HG02885 (cell line): ENCODE results near the gene SEPHS1.
A peak's percentile ranks its signal among the peaks of the same experiment; 100 is the strongest.
"Not testable (repeated sequence)": the region's sequence is repeated elsewhere in the genome, so short reads cannot be mapped to it uniquely, and the experiment has no call there.

Experiments
- ATAC-seq: cut with Tn5 transposase; IDR thresholded peaks from one replicate; pipeline ENCODE4 v1.9.1; 2021; ENCODE audit warnings: mild to moderate bottlenecking; ENCODE audit not compliant: unreplicated experiment, poor library complexity

The SEPHS1 gene

DNA sequence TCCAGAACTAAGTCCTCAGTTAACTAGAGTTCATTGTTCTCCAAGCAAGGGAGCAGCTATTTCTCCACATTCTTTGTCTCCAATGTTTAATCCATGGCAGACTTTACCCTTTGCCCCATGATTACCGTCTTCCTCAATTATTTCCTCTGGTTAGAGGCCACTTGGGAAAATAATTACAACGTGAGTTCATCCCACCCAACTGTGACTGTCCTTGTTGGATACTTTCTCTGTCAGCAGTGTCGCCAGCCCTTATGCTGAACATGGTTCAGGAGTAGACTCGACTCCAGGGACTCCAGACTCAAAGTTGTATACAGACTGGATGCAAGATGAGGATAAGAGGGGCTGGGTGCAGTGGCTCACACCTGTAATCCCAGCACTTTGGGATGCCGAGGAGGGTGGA, 17.1 kb upstream of the SEPHS1 start:
- no peak for ATAC-seq

DNA sequence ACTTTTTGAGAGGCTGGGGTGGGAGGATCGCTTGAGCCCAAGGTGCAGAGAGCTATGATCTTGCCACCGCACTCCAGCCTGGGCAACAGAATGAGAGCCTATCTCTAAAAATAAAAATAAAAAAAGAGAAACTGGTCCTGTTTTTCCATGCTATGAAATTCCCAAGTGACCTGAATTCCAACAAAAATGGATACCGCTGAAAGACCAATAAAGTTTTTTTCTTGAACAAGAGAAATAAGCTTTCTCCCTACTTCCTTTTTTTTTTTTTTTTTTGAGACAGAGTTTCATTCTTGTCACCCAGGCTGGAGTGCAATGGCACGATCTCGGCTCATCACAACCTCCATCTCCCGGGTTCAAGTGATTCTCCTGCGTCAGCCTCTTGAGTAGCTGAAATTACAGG, 12.5 kb upstream of the SEPHS1 start:
- no peak for ATAC-seq

DNA sequence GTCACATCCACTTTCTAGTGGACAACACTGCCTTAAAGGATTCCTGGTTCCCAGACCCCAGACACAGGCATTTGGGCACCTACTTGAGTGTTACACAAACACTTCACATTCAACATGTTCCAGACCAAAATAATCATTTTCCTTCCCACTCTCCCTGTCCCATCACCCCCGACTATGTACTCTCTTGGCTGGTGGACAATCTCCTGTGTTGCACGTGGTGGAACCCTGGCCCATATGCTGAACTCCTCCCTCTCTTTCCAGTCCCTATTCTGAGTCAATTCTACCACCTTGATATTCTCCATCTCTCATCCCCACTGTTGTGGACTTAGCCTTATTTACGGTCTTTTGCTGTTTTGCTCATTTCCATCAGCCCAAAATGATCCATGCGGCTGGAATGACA, 8.3 kb upstream of the SEPHS1 start:
- ATAC-seq = no peak

DNA sequence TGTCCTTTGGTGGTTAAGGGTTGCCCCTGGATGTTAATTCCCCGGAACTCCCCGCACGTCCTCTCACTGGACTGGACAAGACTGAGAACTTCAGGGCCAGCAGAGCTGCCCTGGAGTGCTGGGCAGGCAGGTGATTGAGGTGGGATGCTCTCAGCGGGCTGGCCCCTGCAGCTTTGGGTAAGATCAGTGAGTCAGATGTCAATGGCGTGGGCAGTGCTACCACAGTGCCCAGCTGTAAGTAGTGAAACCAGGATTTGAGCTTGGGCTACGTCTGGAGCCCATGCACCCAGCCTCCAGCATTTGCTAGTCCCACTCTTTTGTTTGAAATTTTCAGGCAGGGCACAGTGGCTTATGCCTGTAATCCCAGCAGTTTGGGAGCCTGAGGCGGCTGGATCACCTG, 6.7 kb upstream of the SEPHS1 start:
- no peak for ATAC-seq

DNA sequence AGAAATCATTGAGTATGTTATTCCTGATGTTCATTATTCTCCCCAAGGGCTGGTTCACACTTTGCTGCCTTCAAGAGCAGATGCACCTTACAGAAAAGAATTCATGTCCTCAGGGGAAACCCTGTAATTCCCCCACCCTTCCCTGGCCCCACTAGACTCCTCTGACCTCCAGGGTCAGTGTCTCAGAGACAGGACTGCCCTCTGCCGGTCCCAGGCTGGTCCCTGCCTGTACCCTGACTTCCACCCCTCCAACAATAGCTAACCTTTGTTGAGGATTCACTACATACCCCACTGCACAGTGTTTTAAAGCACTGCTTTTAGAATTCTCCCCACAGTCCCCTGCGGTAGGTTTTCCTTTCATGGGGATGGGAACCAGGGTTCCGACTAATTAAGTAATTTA, 4.4 kb upstream of the SEPHS1 start:
- ATAC-seq = no peak

DNA sequence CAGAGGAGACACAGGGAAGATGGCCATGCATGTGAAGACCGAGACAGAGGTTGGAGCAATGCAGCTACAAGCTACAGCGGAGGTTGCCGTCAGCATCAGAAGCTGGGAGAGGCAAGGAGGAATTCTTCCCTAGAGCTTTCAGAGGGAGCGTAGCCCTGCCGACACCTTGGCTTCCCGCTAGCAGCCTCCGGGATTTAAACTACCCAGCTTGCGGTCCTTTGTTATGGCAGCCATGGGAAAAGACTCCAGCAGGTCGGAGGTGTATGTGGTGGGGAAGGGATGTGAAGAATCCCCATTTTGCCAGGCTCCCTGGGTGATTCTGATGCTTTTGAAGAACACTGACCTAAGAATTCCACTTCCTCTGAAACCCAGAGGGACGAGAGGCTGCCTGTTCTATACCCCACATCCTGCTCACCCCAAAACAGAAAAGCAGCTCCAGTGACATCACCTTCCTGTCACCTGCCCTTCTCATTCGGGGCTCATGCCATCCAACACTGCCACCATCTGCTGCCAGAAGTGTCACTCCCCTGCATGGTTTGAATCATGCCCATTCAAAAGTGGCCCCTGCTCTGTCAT, 3.3 kb upstream of the SEPHS1 start:
- ATAC-seq = no peak

DNA sequence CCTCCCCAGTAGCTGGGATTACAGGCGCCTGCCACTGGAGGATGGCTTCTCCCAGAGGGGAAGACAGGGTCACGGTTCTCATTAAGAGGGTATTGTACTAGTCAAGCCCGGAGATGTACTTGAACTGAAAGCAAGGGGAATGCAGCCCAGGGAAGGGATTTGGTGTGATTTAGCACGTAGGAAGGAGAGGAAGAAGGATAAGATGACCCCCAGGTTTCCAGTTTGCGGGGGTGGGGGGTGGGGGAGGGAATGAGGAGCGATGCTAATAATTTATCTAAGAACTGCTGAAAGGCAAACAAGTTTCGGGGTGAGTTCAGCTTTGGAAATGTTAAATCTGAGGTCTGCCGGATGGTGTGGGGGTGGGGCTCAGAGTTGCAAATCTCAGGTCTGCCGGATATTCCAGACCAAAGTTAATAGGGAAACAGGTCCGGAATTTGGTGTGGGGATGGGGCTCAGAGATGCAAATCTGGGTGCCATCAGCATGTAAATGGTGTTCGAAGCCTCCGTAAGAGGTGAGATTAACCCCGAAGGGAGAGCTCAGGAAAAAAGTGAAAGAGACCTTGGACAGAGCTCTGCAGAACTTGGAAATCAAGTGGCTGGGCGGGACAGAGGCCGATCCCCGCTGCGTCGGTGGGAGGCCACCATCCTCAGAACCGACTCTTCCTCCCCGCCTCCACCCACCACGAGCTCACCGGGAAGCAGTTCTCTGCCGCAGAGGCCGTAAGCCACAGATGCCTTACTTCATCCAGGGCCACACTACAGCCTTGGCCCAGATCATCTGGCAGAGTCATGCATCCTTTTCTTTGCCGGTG, 1.6 kb upstream of the SEPHS1 start:
- no peak for ATAC-seq

DNA sequence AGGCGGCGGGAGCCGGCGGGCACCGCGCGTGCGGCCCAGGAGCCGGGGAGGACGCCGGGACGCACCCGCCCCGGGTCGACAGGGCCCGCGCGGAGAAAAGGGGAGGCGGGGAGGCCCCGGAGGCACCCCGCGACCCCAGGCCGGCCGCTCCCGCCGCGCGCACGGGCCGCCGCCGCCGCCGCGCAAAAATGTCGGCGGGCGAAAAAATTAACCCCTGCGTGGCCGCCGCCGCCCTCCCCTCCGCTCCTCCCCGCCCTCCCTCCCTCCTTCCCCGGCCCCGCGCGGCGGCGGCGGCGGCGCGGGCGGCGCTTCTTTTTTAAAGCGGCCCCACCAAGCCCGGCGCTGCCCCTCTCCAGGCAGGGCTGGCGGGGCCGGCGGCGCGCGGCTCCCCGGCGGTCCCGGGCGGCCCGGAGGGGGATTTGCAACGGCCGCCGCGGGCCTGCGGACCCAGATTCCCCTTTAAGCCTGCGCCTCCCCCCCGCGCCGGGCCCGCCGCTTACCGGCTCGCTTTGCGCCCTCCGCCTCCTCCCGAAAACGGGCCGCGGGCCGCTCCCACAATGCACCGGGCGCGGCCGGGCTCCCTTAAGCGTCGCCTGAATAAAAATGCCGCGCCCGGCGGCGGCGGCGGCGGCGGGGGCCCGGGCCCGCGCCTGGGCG, 465 bp downstream of the SEPHS1 start:
- ATAC-seq = peak; percentile 60

DNA sequence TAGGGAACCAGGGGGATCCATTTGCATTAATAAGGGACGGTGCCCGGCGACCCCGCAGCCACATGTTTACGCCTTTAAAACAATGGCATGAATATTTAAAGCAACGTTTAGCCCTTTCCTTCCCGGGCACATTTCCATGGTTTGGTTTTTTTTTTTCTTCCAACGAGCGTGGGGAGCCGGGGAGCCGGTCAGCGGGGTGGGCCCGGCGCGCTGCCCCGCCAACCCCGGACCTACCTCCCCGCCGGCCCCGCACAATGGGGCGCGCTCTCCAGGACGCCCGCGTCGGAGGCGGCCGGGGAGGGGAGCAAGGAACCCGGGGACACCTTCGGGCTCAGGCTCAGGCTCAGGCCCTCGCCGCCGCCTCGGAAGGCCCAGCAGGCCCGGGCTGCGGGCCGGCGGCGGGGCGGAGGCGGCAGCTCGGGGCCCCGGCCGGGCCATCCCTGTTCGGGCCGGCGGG, 1.0 kb downstream of the SEPHS1 start:
- peak; percentile 36 for ATAC-seq

DNA sequence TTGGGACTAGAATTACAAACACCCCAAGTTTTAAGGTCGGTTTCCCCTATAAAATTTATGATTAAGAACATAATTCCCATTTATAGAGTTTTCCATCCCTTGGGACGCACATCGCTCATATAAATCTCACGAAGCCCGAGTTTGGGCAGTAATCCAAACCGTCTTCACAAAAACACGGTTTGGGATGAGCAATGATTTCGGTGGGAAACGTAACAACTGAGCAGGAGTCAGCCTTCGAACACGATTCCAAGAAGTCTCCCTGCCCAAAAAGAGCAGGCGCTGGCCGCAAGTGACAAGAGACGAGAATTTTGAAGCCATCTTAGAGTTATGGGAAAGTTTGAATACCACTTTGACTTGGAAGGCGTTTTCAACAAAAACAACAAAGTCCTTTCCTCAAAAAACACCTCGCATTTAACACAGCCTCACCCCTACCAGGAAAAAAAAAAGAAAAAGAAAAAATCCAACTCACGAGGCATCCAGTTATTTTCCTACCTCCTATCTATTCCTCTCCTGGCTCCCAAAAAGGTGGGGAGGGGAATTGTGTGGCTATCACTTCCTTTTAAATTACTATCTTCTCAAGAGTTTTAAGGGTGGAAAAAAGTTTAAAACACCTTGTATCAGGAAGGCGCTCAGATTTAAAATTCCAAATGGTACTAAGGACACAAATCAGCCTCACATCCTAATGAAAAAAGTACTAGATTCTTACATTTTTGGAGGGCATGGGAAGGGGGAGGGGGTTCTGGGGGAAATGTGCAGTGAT, 1.6 kb downstream of the SEPHS1 start:
- no peak for ATAC-seq

DNA sequence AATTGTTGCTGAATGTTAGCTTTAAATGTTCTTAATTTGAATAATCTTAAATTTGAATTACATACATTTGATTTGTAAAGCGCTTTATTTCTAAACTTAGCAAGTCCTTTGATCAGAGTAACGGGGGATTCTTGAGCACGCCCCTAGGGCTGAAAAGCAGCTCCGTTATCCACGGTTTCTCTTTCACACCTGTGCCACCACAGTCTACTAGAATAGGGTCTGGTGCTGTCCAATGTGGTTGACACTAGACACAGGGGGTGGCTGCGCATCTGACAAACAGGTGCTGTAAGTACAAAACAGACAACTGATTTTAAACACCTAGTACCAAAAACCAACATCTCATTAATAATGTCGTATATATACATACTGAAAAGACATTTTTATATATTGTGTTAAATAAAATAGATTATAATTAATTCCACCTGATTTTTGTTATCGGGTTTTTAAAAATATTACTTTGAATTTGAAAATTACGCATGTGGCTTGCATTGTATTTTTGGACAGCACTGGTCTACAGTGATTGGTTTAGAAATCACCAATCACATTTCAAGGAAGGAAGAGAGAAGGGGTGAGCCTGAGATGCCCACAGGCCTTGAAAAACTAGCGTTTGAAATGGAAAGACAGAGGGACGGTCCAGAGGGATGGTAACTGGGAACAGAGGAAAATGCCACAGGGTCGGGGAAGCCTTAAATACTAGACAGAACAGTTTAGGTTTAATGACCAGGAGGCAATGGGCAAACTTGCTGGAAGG, 7.3 kb downstream of the SEPHS1 start:
- ATAC-seq = peak; percentile 91

DNA sequence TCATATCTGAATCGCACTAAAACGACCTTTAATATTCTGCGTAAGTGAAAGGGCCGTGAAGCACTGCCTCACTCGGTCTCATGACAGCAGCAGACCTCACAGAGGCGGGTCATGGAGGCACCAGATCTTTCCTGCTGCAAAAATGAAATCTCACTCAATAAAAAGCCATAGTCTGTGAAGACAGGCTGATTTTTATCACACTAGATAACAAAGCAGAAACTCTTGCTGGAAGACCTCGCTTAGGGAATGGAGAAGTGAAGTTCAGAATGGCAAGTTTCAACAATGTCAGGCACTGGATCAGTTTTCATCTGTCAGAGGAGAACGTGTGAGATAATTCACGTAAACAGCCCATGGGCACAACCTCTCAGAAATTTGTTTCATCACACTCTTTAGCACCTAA, 8.0 kb downstream of the SEPHS1 start:
- peak; percentile 8 for ATAC-seq

DNA sequence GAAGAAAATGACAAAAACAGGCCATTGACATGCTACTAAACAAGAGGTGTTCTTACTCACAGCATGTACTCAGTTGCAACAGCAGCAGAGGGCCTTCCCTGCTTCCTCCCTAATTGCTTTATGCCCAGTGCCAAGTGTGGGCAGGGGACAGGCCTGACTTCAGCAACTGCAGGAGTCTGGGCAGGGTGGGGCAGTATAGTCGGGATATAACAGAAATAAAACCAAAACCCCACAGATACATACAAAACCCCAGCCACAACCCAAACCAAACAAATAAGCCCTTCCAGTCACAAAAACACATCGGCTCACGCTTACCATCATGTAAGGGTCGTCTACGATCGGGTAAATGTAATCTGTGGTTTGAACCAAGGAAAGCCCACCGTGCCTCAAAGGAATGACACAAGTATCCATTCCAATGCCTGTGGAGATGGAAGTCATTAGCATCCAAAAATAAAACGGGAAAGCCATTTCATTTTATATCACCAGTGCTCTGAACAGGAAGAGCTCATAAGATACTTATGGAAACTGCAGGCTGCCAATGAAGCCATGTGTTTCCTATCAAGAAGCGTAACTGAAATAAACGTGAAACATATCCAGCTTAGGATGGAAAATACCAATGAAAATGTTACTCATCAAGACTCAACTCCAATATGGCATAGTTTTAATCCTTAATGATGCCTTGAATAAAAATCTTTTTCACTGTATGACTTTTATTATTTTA, 9.5 kb downstream of the SEPHS1 start:
- ATAC-seq = no peak

DNA sequence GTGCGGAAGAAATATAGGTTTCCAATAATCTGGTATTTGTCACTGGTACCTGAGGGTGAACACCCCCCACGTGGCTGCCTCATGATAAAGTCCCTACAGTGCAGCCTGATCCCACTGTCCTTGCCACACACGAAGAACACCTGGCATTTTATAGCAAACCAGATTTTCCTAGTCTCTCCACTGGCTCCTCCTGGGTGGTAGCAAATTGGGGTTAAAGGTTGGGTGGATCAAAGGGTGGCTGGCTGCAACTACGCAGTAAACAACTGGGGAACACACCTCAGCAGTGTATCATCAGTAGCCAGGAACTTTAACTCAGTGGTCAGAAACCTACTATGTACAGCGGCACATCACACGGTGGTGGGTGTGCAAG, 10.3 kb downstream of the SEPHS1 start:
- ATAC-seq = no peak

DNA sequence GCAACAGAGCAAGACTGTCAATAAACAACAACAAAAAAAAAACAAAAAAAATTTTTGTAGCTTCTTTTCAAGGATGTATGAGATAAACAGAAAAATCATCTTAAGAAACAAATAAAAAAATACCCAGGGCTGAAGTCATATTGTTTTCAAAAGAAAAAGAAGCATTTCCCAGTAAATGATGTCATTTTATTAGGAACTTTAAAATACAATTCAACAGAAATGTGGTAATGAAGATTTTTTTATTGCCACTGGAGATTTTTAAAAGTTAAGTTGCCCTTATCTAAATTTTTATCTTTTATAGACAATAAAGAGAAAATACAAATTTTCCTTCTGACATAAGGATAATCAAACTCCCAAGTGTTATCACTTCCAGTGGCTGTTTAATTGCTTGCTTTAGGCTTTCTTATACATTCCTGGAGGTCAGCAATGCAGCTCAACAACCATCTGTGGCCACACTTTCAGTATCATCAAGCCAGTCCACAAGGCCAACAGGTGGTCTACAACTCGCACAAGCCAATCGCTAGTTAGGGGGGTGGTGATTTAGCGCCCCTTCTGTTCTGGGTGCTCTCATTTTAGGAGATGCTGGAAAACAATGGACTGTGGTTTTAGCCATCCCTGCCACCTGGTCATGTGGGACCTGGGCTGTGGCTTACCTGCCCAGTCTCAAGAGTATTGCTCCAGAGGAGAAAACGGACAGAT, 10.8 kb downstream of the SEPHS1 start:
- ATAC-seq = no peak

DNA sequence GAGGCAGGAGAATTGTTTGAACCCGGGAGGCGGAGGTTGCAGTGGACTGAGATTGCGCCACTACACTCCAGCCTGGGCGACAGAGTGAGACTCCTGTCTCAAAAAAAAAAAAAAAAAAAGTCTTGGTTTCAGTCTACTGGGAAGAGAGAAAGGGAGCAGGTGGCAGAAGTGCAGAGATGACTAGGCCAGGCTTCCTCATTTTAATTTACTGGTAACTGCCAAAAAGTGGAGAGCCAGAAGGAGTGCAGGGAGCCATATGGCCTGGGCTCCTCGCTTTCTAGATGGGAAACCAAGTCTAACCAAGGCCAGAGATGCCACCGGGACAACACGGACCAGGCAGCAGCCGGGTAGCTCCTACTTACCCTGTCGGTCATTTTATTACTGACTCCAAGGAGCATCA, 12.2 kb downstream of the SEPHS1 start:
- no peak for ATAC-seq

DNA sequence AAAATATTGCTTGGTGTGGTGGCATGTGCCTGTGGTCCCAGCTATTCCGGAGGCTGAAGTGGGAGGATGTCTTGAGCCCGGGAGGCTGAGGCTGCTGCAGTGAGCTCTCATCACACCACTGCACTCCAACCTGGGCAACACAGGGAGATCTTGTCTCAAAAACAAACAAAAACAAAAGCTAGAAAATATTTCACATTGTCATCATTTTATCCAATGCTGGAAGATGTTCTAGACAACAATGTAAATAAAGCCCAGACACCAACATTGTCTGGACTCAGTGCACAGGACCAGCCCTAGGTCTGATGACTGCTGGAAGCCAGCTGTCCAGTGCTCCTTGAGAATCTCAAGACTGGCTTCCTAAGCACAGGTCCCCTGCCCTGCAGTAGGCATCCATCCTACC, 13.5 kb downstream of the SEPHS1 start:
- no peak for ATAC-seq

DNA sequence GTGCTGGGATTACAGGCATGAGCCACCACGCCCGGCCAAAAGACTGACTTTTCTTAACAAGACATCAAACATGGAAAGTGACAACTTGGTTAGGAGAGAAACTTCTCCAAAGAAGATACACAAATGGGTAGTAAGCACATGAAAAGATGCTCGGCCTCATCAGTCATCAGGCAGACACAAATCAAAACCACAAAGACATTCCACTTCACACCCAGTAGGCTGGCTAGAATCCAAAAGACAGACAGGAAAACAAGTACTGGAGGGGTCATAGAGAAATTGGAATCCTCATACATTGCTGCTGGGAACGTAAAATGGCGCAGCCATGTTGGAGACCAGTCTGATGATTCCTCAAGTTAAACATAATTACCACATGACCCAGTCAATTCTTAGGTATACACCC, 16.4 kb downstream of the SEPHS1 start:
- no peak for ATAC-seq

DNA sequence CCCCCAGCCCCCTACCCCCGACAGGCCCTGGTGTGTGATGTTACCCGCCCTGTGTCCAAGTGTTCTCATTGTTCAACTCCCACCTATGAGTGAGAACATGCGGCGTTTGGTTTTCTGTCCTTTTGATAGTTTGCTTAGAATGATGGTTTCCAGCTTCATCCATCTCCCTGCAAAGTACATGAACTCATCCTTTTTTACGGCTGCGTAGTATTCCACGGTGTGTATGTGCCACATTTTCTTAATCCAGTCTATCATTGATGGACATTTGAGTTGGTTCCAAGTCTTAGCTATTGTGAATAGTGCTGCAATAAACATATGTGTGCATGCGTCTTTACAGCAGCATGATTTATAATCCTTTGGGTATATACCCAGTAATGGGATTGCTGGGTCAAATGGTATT, 17.1 kb downstream of the SEPHS1 start:
- ATAC-seq = not testable (repeated sequence)
